GM21447 (cell line): ENCODE results near the gene PDHX.

Experiments used
- ATAC-seq: cut with Tn5 transposase; IDR thresholded peaks from one replicate; pipeline ENCODE4 v1.9.1; 2021; ENCODE audit not compliant: unreplicated experiment

The PDHX gene

GRCh38 chr11:34953955-34954354 lies 37.5 kb downstream of the PDHX start:
- no peak for ATAC-seq

- ATAC-seq = no peak
Observed at GRCh38 chr11:34957206-34957605, 40.8 kb downstream of the PDHX start.

GRCh38 chr11:34957606-34958005 lies 41.2 kb downstream of the PDHX start:
- no peak for ATAC-seq

- ATAC-seq = no peak
Observed at GRCh38 chr11:34959770-34960169, 43.4 kb downstream of the PDHX start.

GRCh38 chr11:34960277-34960676 lies 43.9 kb downstream of the PDHX start:
- ATAC-seq = no peak

GRCh38 chr11:34962034-34962433 lies 45.6 kb downstream of the PDHX start:
- ATAC-seq = no peak

- ATAC-seq = no peak
Observed at GRCh38 chr11:34963351-34963750, 46.9 kb downstream of the PDHX start.

- no peak for ATAC-seq
Observed at GRCh38 chr11:34964610-34965331, 48.4 kb downstream of the PDHX start.

- no peak for ATAC-seq
Observed at GRCh38 chr11:34968862-34969261, 52.4 kb downstream of the PDHX start.

- ATAC-seq = no peak
Observed at GRCh38 chr11:34970033-34970432, 53.6 kb downstream of the PDHX start.

GRCh38 chr11:34970480-34970879 lies 54.1 kb downstream of the PDHX start:
- no peak for ATAC-seq

- ATAC-seq = no peak
Observed at GRCh38 chr11:34971928-34972327, 55.5 kb downstream of the PDHX start.

- no peak for ATAC-seq
Observed at GRCh38 chr11:34972366-34972765, 55.9 kb downstream of the PDHX start.

GRCh38 chr11:34972892-34973291 lies 56.5 kb downstream of the PDHX start:
- ATAC-seq = no peak

GRCh38 chr11:34975482-34975881 lies 59.1 kb downstream of the PDHX start:
- no peak for ATAC-seq

GRCh38 chr11:34976496-34977088 lies 60.2 kb downstream of the PDHX start:
- no peak for ATAC-seq

- no peak for ATAC-seq
Observed at GRCh38 chr11:34977089-34977912, 60.9 kb downstream of the PDHX start.

- no peak for ATAC-seq
Observed at GRCh38 chr11:34978236-34979191, 62.1 kb downstream of the PDHX start.

- no peak for ATAC-seq
Observed at GRCh38 chr11:34984514-34984913, 68.1 kb downstream of the PDHX start.

GRCh38 chr11:34986883-34987520 lies 70.6 kb downstream of the PDHX start:
- ATAC-seq = no peak
